C4-2B (cell line): ENCODE data around the gene CCNG2.

Source experiments
- CTCF ChIP-seq: fragments of 450-650 bp; conservative IDR thresholded peaks from 2 replicates; pipeline ENCODE4 v1.5.1; 2017; ENCODE audit warnings: mild to moderate bottlenecking
- ZFX ChIP-seq: fragments of 450-650 bp; IDR thresholded peaks from 2 replicates; pipeline ENCODE4 v1.6.1; 2017

DNA sequence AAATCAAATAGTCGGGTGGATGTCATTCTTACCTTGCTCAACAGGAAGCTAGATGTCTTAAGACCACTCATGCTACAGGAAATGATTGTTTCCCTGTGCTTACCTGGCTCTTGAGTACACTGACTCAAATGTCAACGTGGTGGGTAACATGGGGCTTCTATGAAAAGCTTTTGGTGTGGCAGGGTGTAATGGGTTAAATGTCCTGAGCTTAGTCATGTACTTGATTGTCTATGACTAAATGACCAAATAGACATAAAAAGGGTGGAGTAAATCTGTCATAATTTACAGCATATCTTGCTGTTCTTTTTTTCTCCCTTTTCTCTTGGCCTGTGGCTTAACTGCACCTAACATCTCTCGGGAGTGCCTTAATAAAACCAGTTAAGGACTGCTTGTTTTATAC lies 44.9 kb downstream of the CCNG2 start:
- TF ChIP-seq CTCF (no peak), ZFX (no peak)
